Stimulated activated CD4-positive, alpha-beta T cell treated with anti-CD3 and anti-CD28 coated beads, TNF-alpha, amount 100 ng/mL, for 1 hour (primary cell): ENCODE data around the gene RNF150.
"Not testable (repeated sequence)": the region's sequence is repeated elsewhere in the genome, so short reads cannot be mapped to it uniquely, and the experiment has no call there.

Source experiments
- DNase-seq, 3 donors: peaks; one replicate each; pipeline ENCODE4 v3.0.0-alpha.2; 2020; ENCODE audit warnings: low read depth in 3 of 3, low spot score in 1 of 3

The RNF150 gene

DNA sequence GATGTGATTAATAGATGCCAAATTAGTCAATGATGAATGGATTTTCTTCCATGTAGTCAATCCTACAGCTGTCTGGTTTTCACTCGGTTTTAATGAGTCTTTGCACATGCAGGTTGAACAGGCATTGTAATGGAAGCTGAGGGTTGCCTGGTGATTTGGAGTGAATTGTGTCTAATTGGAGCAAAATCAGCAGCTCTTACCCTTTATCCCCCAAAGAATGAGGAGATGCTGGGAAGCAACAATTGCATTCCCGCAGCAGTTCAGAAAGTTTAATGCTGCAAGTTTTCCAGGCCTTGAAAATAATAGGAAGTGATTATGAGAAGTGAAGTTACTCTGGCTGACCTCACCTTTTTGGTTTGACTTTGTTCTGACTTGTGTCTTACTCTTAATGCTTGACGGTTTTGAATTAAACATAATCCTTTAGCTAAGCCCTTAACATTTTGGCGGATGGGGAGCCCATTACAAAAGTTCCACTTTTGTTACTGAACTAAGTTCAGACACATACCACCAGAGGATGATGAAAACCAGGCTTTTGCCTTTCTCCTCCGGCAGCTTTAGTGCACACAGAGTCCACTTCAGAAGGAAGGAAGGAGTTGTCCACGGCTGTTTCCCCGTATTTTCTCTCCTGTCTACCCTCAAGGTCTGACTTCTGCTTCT, 298.3 kb downstream of the RNF150 start:
- no peak for DNase-seq

GRCh38 chr4:140833280-140833679, 300.0 kb downstream of the RNF150 start:
- DNase-seq = no peak

DNA sequence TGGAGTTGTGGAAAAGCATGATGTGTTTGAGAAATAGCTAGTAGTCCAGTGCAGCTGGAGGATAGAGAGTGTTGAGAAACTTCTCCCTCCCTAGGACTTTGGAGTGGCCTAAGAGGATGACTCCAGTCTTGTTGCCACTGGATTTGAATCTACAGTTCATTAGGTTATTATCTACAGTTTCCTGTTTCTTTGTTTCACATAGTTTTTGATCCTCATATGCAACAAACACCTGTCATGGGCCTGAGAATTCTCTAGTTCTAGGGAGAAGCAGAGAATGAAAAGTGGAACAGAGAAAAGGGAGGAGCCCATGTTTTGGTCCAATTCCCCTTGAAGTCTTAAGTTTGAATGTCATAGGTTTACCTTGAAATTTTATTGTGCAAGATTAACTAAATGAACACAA, 303.4 kb downstream of the RNF150 start:
- DNase-seq = no peak

GRCh38 chr4:140826701-140827027, 306.6 kb downstream of the RNF150 start:
- DNase-seq = no peak

DNA sequence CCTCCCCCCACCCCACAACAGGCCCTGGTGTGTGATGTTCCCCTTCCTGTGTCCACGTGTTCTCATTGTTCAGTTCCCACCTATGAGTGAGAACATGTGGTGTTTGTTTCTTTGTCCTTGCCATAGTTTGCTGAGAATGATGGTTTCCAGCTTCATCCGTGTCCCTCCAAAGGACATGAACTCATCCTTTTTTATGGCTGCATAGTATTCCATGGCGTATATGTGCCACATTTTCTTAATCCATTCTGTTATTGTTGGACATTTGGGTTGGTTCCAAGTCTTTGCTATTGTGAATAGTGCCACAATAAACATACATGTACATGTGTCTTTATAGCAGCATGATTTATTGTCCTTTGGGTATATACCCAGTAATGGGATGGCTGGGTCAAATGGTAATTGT, 312.7 kb downstream of the RNF150 start:
- not testable (repeated sequence) for DNase-seq

DNA sequence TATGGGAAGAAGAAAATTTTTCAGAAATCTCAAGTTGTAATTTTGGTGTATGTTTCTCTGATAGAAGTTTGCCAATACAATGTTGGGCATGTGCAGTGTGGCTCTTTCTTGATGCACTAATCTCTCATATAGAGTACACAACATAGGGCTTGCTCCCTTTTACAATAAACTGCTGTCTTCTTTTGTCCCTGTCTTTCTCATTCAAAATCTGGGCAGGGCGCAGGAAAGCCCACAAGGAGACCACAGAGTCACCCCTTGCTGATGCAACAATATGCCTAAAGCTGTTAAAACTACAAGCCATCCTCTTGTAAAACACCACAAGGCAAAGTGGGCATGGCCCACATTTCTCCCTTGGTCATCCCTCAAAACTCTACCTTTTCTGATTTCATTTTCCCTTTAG, 313.7 kb downstream of the RNF150 start:
- DNase-seq = no peak

DNA sequence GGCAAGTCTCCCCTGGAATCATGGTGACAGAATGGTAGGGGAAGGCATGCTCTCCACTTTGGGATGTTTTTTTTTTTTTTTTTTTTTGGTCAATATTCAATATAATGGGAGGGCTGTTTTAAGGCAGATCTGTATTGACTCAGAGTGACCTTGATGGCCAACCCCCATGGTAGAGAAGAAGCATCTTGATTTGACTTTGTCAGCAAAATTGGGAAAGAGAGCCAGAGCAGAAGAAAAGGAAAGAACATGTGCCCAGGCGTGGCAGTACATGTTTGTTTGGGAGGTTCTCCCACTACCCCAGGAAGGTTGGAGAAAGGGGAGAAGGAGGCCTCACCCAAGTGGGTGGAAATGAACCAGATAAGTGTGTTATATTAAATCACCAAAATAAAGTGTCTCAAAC, 314.8 kb downstream of the RNF150 start:
- no peak for DNase-seq

DNA sequence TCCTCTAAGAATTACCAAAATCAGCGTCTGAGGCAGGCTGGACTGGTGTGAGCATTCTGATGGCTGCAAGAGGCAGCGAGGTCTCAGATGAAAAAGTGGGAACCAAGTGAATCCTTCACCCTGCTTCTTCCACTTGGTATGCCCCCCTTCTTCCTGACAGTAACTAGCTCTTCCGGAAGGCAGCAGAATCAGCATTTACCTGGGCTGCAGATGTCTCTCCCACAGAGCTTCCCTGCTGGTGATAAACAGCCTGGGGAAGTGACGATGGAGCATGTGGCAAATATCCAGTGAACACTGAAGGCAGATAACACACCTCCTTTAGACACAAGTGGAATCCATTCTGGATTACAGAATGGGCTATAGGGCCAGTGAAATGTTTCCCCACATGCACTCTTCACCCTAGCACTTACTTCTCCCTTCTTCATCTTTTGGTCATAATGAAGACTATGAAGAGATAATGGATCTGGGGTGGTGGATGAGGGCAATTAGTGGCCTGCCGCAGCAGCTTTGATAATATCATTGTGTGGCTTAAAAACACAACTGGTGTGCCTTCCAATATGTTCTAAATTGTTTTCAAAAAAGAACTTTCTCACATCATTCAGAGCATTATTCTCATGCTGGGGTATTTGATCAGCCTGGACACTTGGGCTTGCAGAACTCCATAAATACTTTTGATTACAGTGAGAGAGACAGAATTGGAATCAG, 316.3 kb downstream of the RNF150 start:
- no peak for DNase-seq

GRCh38 chr4:140813804-140814203, 319.5 kb downstream of the RNF150 start:
- DNase-seq = no peak

DNA sequence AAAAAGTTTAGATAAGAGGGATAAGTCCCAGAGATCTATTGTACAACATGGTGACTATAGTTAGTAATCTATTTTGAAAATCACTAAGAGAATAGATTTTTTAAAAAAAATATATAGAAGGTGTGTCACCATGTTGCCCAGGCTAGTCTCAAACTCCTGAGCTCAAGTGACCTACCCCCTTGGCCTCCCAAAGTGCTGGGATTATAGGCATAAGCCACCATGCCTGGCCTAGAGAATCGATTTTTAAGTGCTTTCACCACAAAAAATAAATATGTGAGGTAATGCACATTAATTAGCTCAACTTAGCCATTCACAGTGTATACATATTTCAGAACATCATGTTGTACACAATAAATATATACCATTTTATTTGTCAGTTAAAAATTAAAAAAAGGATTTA, 320.4 kb downstream of the RNF150 start:
- no peak for DNase-seq

GRCh38 chr4:140811429-140811828, 321.8 kb downstream of the RNF150 start:
- DNase-seq = no peak

- DNase-seq = not testable (repeated sequence)
These were observed 322.6 kb downstream of the RNF150 start for GRCh38 chr4:140810591-140811169.
